Neural cell (in vitro differentiated cells): ENCODE measurements around the gene MYOCD. TPM values are rescaled to one million over a fixed set of nuclear protein-coding genes. Genes with fewer than 3 reads are reported as not detected.

Experiments
- H2AFZ ChIP-seq: fragments of 200-600, 300-800 bp; sonication (generic), shearing (Covaris generic); 2 replicates; pipeline ENCODE4 v1.6.0; 2014; ENCODE audit warnings: low read depth, mild to moderate bottlenecking, antibody characterized with exemption, low read length, moderate library complexity
- H3F3A ChIP-seq: fragments of 200-600 bp; shearing (Covaris generic); 2 replicates; pipeline ENCODE4 v1.6.1; 2016; ENCODE audit warnings: mild to moderate bottlenecking, moderate library complexity, mixed read lengths, antibody characterized with exemption, low read length; ENCODE audit not compliant: insufficient read depth, poor library complexity, severe bottlenecking
- H3K27ac ChIP-seq: fragments of 200-600, 300-800 bp; sonication (generic), shearing (Covaris generic); 2 replicates; pipeline ENCODE4 v1.5.1; 2014; ENCODE audit warnings: mild to moderate bottlenecking, low read length, moderate library complexity
- H3K27me3 ChIP-seq: fragments of 300-800, 200-600 bp; sonication (generic), shearing (Covaris generic); 2 replicates; pipeline ENCODE4 v1.6.0; 2014; ENCODE audit warnings: mild to moderate bottlenecking, low read depth, low read length, moderate library complexity; ENCODE audit not compliant: insufficient read depth
- H3K36me3 ChIP-seq: fragments of 300-800, 200-600 bp; sonication (generic), shearing (Covaris generic); 2 replicates; pipeline ENCODE4 v1.5.1; 2014; ENCODE audit warnings: mild to moderate bottlenecking, antibody characterized with exemption, low read length, moderate library complexity; ENCODE audit not compliant: insufficient read depth
- H3K4me2 ChIP-seq: fragments of 300-800, 200-600 bp; sonication (generic), shearing (Covaris generic); 2 replicates; pipeline ENCODE4 v1.6.0; 2014; ENCODE audit warnings: mild to moderate bottlenecking, low read length
- H3K4me3 ChIP-seq: fragments of 300-800, 200-600 bp; sonication (generic), shearing (Covaris generic); 2 replicates; pipeline ENCODE4 v1.5.1; 2014; ENCODE audit warnings: mild to moderate bottlenecking, low read length, moderate library complexity
- H3K79me2 ChIP-seq: fragments of 200-600 bp; shearing (Covaris generic); replicated peaks from 2 replicates; pipeline ENCODE4 v1.6.0; 2014; ENCODE audit warnings: mild to moderate bottlenecking, low read length, moderate library complexity; ENCODE audit not compliant: insufficient read depth
- H3K9ac ChIP-seq: fragments of 300-800, 200-600 bp; sonication (generic), shearing (Covaris generic); 2 replicates; pipeline ENCODE4 v1.6.1; 2016; ENCODE audit warnings: mild to moderate bottlenecking, low read length, mixed read lengths
- H3K9me2 ChIP-seq: fragments of 200-600 bp; shearing (Covaris generic); 2 replicates; pipeline ENCODE4 v1.6.1; 2016; ENCODE audit warnings: mild to moderate bottlenecking, low read length, mixed read lengths; ENCODE audit not compliant: insufficient read depth
- H3K9me3 ChIP-seq: fragments of 200-600, 300-800 bp; sonication (generic), shearing (Covaris generic); 2 replicates; pipeline ENCODE4 v1.6.1; 2016; ENCODE audit warnings: mild to moderate bottlenecking, mixed run types, low read length, moderate library complexity, mixed read lengths
- H4K20me1 ChIP-seq: fragments of 200-600 bp; shearing (Covaris generic); 2 replicates; pipeline ENCODE4 v1.6.1; 2016; ENCODE audit warnings: mild to moderate bottlenecking, mixed run types; ENCODE audit not compliant: insufficient read depth
- EP300 ChIP-seq: fragments of 450-650 bp; conservative IDR thresholded peaks from 2 replicates; pipeline ENCODE4 v1.6.1; 2014; ENCODE audit warnings: antibody characterized with exemption, mild to moderate bottlenecking, moderate library complexity; ENCODE audit not compliant: poor library complexity, severe bottlenecking
- EZH2 ChIP-seq: fragments of 200-600, 300-800 bp; shearing (Covaris generic), sonication (generic); IDR thresholded peaks from 2 replicates; pipeline ENCODE4 v1.6.1; 2014; ENCODE audit warnings: antibody characterized with exemption, low read length, borderline replicate concordance, mild to moderate bottlenecking; ENCODE audit not compliant: insufficient read depth, poor library complexity, severe bottlenecking
- MXI1 ChIP-seq: fragments of 450-650 bp; conservative IDR thresholded peaks from 2 replicates; pipeline ENCODE4 v1.6.1; 2014; ENCODE audit warnings: antibody characterized with exemption, mild to moderate bottlenecking; ENCODE audit not compliant: poor library complexity, severe bottlenecking
- POLR2AphosphoS5 ChIP-seq: IDR thresholded peaks from 2 replicates; pipeline ENCODE4 v1.6.1; 2012
- RAD21 ChIP-seq: fragments of 450-650 bp; conservative IDR thresholded peaks from 2 replicates; pipeline ENCODE4 v1.6.1; 2014; ENCODE audit warnings: antibody characterized with exemption, mild to moderate bottlenecking, moderate library complexity
- SMC3 ChIP-seq: fragments of 450-650 bp; conservative IDR thresholded peaks from 2 replicates; pipeline ENCODE4 v1.6.1; 2014; ENCODE audit warnings: antibody characterized with exemption, mild to moderate bottlenecking, moderate library complexity; ENCODE audit not compliant: poor library complexity
- TAF1 ChIP-seq: IDR thresholded peaks from 2 replicates; pipeline ENCODE4 v1.6.1; 2012; ENCODE audit warnings: low read depth
- polyA plus RNA-seq: library from polyadenylated mRNA; depleted of rRNA; stranded (reverse); fragments of >200 nt; gene quantifications from 2 replicates; pipeline ENCODE4 v1.2.3, GENCODE V29; 2014
- TF ChIP-seq, protein P1 (sequence below): IDR thresholded peaks from 2 replicates; pipeline ENCODE4 v1.6.1; 2012; ENCODE audit warnings: borderline replicate concordance
- TF ChIP-seq, protein P2 (sequence below): fragments of 450-650 bp; IDR thresholded peaks from 2 replicates; pipeline ENCODE4 v1.5.1; 2014; ENCODE audit warnings: antibody characterized with exemption, mild to moderate bottlenecking, moderate library complexity; ENCODE audit not compliant: poor library complexity, severe bottlenecking

Gene MYOCD
- polyA plus RNA-seq, 1 donor from 2014 or later, result not detected

DNA sequence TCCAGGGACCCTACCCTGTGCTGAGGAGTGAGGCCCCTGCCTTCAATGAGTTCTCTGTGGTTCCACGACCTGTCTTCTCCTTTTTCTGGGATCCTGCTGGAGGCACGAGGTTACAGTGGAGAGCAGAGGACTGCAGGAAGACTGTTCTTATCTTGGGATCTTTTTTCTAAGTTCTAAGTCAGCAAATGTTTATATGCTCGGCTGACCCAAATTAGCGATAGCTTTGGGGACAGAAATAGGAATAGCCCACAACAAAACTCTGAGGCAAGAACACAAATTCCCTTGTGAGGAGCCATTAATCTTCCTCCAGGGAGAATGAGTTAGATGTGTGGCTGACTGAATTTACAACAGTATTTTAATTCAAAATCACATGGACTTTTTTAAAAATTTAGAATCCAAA is 46.7 kb downstream of the MYOCD start:
- H2AFZ ChIP-seq, result no peak overlapping the region
- H3K79me2 ChIP-seq, result no peaks in the 10 kb centered on the region
- no peak overlapping the region for H3K9ac ChIP-seq
- H3K4me3 ChIP-seq, result no peak overlapping the region
- no peaks in the 10 kb centered on the region for H3K27me3 ChIP-seq
- no peaks in the 10 kb centered on the region for H3K9me2 ChIP-seq
- H3K27ac ChIP-seq, result no peak overlapping the region
- no peak overlapping the region for H3K4me2 ChIP-seq
- TF ChIP-seq MXI1 (no peak), TAF1 (no peak), EP300 (no peak), SMC3 (no peak), POLR2AphosphoS5 (no peak), EZH2 (no peak), RAD21 (no peak)
- TF ChIP-seq, protein P1, sequence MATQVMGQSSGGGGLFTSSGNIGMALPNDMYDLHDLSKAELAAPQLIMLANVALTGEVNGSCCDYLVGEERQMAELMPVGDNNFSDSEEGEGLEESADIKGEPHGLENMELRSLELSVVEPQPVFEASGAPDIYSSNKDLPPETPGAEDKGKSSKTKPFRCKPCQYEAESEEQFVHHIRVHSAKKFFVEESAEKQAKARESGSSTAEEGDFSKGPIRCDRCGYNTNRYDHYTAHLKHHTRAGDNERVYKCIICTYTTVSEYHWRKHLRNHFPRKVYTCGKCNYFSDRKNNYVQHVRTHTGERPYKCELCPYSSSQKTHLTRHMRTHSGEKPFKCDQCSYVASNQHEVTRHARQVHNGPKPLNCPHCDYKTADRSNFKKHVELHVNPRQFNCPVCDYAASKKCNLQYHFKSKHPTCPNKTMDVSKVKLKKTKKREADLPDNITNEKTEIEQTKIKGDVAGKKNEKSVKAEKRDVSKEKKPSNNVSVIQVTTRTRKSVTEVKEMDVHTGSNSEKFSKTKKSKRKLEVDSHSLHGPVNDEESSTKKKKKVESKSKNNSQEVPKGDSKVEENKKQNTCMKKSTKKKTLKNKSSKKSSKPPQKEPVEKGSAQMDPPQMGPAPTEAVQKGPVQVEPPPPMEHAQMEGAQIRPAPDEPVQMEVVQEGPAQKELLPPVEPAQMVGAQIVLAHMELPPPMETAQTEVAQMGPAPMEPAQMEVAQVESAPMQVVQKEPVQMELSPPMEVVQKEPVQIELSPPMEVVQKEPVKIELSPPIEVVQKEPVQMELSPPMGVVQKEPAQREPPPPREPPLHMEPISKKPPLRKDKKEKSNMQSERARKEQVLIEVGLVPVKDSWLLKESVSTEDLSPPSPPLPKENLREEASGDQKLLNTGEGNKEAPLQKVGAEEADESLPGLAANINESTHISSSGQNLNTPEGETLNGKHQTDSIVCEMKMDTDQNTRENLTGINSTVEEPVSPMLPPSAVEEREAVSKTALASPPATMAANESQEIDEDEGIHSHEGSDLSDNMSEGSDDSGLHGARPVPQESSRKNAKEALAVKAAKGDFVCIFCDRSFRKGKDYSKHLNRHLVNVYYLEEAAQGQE, result no peak
- TF ChIP-seq, protein P2, sequence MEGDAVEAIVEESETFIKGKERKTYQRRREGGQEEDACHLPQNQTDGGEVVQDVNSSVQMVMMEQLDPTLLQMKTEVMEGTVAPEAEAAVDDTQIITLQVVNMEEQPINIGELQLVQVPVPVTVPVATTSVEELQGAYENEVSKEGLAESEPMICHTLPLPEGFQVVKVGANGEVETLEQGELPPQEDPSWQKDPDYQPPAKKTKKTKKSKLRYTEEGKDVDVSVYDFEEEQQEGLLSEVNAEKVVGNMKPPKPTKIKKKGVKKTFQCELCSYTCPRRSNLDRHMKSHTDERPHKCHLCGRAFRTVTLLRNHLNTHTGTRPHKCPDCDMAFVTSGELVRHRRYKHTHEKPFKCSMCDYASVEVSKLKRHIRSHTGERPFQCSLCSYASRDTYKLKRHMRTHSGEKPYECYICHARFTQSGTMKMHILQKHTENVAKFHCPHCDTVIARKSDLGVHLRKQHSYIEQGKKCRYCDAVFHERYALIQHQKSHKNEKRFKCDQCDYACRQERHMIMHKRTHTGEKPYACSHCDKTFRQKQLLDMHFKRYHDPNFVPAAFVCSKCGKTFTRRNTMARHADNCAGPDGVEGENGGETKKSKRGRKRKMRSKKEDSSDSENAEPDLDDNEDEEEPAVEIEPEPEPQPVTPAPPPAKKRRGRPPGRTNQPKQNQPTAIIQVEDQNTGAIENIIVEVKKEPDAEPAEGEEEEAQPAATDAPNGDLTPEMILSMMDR, result no peak
- no peaks in the 10 kb centered on the region for H3F3A ChIP-seq
- no peaks in the 10 kb centered on the region for H3K9me3 ChIP-seq
- no peaks in the 10 kb centered on the region for H3K36me3 ChIP-seq
- H4K20me1 ChIP-seq, result no peaks in the 10 kb centered on the region

DNA sequence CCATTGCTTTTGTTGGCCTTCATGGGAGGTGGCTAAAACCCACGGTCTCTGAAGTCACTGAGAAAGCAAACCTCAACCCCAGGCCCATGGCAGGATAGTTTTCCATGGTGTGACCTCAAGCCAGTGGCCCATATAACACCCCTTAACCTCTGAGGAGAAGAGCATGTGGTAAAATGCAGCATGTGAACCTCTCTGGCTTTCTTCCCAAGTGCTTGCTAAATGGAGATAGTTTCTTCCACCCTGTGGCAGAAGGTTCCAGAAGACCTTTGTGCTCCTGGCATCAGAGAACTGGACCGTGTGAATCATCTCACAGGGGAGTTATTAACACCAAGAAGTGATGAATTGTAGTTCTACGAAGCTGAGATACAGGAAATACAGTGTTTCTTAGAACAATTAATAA is 47.3 kb downstream of the MYOCD start:
- Histone ChIP-seq H4K20me1 (no peaks in the 10 kb centered on the region), H3K9me2 (no peaks in the 10 kb centered on the region), H3K4me3 (no peak overlapping the region), H3K36me3 (no peaks in the 10 kb centered on the region), H3F3A (no peaks in the 10 kb centered on the region), H3K9ac (no peak overlapping the region), H3K27ac (no peak overlapping the region), H3K9me3 (no peaks in the 10 kb centered on the region), H3K27me3 (no peaks in the 10 kb centered on the region), H3K79me2 (no peaks in the 10 kb centered on the region), H3K4me2 (no peak overlapping the region), H2AFZ (no peak overlapping the region)
- TF ChIP-seq MXI1 (no peak), RAD21 (no peak), EP300 (no peak), SMC3 (no peak), POLR2AphosphoS5 (no peak)

DNA sequence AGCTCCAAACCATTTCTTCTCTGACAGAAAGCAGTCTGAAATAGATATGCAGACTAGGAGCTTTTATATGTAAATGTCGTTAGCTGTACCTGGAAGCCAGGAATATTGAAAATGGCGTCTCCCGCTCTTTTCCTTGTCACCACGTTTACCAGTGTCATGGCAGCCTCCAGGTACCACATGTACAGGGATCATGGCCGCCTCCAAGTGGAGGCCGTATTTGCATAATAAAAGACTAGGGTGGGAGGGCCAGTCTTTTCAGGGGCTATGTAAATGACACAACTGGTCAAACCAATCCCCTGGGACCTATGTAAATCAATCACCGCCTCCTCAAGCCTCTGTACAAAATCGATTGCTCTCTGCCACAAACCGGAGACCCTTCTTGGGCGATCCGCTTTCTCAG is 54.3 kb downstream of the MYOCD start:
- H3K9me2 ChIP-seq, result no peaks in the 10 kb centered on the region
- TF ChIP-seq TAF1, result no peak
- TF ChIP-seq, protein P2, result no peak
- no peak for TF ChIP-seq RAD21
- TF ChIP-seq SMC3, result no peak
- TF ChIP-seq EZH2, result no peak
- TF ChIP-seq, protein P1, result no peak
- TF ChIP-seq MXI1, result no peak
- TF ChIP-seq POLR2AphosphoS5, result no peak
- TF ChIP-seq EP300, result no peak
- no peak overlapping the region for H3K27ac ChIP-seq
- H4K20me1 ChIP-seq, result no peaks in the 10 kb centered on the region
- H3K4me2 ChIP-seq, result no peak overlapping the region
- no peaks in the 10 kb centered on the region for H3K27me3 ChIP-seq
- no peak overlapping the region for H3K9ac ChIP-seq
- H3K9me3 ChIP-seq, result no peaks in the 10 kb centered on the region
- H3K4me3 ChIP-seq, result no peak overlapping the region
- H3K36me3 ChIP-seq, result no peaks in the 10 kb centered on the region
- H2AFZ ChIP-seq, result no peak overlapping the region
- no peaks in the 10 kb centered on the region for H3K79me2 ChIP-seq
- H3F3A ChIP-seq, result no peaks in the 10 kb centered on the region
